ENCODE results near the gene MAD1L1. TPM values are rescaled to one million over a fixed set of nuclear protein-coding genes. Genes with fewer than 3 reads are reported as not detected.
A peak's percentile ranks its signal among the peaks of the same experiment; 100 is the strongest.

Gene MAD1L1
- total RNA-seq, 1 experiment from 2014 or later, result 43.8 TPM

DNA sequence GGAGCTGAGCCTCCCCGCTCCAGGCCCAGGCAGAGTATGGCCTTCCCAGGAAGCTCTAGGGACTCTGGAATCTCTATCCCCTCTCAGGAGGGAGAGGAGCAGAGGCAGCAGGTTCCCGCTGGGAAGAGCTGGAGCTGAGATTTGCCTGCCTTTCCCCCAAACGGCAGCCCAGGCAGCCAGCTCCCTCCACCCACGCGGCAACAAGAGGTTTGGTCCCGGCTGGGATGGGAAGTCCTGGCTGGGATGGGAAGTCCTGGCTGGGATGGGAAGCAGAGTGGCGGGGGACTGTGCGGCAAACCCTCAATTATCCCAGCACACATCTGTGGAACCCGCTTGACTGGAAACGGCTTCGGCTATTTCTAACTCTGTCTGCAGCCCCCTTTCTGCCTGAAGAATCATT lies 339.7 kb downstream of the MAD1L1 start (continued):
- TF ChIP-seq, protein P1, sequence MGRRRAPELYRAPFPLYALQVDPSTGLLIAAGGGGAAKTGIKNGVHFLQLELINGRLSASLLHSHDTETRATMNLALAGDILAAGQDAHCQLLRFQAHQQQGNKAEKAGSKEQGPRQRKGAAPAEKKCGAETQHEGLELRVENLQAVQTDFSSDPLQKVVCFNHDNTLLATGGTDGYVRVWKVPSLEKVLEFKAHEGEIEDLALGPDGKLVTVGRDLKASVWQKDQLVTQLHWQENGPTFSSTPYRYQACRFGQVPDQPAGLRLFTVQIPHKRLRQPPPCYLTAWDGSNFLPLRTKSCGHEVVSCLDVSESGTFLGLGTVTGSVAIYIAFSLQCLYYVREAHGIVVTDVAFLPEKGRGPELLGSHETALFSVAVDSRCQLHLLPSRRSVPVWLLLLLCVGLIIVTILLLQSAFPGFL (CRISPR knock-in tag; IDR thresholded peaks at IDR 0.05; ENCODE audit: borderline replicate concordance), result no peak
- TF ChIP-seq ZNF121 (CRISPR knock-in tag; IDR thresholded peaks at IDR 0.05), result no peak
- no peak for TF ChIP-seq SMAD3 (CRISPR knock-in tag; IDR thresholded peaks at IDR 0.05; ENCODE audit: borderline replicate concordance)
- no peak for TF ChIP-seq GABPB1 (CRISPR knock-in tag; IDR thresholded peaks at IDR 0.05)
- TF ChIP-seq, protein P2, sequence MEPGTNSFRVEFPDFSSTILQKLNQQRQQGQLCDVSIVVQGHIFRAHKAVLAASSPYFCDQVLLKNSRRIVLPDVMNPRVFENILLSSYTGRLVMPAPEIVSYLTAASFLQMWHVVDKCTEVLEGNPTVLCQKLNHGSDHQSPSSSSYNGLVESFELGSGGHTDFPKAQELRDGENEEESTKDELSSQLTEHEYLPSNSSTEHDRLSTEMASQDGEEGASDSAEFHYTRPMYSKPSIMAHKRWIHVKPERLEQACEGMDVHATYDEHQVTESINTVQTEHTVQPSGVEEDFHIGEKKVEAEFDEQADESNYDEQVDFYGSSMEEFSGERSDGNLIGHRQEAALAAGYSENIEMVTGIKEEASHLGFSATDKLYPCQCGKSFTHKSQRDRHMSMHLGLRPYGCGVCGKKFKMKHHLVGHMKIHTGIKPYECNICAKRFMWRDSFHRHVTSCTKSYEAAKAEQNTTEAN (CRISPR knock-in tag; IDR thresholded peaks at IDR 0.05), result no peak
- no peak for TF ChIP-seq MAX (CRISPR knock-in tag; IDR thresholded peaks at IDR 0.05)
- TF ChIP-seq, protein P3, sequence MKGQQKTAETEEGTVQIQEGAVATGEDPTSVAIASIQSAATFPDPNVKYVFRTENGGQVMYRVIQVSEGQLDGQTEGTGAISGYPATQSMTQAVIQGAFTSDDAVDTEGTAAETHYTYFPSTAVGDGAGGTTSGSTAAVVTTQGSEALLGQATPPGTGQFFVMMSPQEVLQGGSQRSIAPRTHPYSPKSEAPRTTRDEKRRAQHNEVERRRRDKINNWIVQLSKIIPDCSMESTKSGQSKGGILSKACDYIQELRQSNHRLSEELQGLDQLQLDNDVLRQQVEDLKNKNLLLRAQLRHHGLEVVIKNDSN (CRISPR knock-in tag; IDR thresholded peaks at IDR 0.05), result no peak
- no peak for TF ChIP-seq FOXK1 (CRISPR knock-in tag; IDR thresholded peaks at IDR 0.05)

GRCh38 chr7:1892011-1892965 lies 340.5 kb downstream of the MAD1L1 start:
- TF ChIP-seq, protein P4, sequence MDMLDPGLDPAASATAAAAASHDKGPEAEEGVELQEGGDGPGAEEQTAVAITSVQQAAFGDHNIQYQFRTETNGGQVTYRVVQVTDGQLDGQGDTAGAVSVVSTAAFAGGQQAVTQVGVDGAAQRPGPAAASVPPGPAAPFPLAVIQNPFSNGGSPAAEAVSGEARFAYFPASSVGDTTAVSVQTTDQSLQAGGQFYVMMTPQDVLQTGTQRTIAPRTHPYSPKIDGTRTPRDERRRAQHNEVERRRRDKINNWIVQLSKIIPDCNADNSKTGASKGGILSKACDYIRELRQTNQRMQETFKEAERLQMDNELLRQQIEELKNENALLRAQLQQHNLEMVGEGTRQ (CRISPR knock-in tag; IDR thresholded peaks at IDR 0.05), result no peak
- TF ChIP-seq ZNF263 (CRISPR knock-in tag; IDR thresholded peaks at IDR 0.05; ENCODE audit: low read depth), result no peak
- TF ChIP-seq NFE2L1 (CRISPR knock-in tag; IDR thresholded peaks at IDR 0.05), result no peak
- TF ChIP-seq FOXJ3 (CRISPR knock-in tag; IDR thresholded peaks at IDR 0.05; ENCODE audit: borderline replicate concordance), result no peak
- no peak for TF ChIP-seq NFYB (CRISPR knock-in tag; conservative IDR thresholded peaks at IDR 0.05; ENCODE audit: low read depth)
- TF ChIP-seq STAT6 (CRISPR knock-in tag; conservative IDR thresholded peaks at IDR 0.05; ENCODE audit: low read depth), result no peak
- no peak for TF ChIP-seq TCF7 (CRISPR knock-in tag; IDR thresholded peaks at IDR 0.05; ENCODE audit: low read depth)
- no peak for TF ChIP-seq PRDM15 (CRISPR knock-in tag; IDR thresholded peaks at IDR 0.05)
- TF ChIP-seq, protein P3 (CRISPR knock-in tag; IDR thresholded peaks at IDR 0.05), result no peak
- TF ChIP-seq ZBTB21 (CRISPR knock-in tag; IDR thresholded peaks at IDR 0.05; ENCODE audit: borderline replicate concordance), result no peak
- TF ChIP-seq TP53 (CRISPR knock-in tag; IDR thresholded peaks at IDR 0.05), result no peak
- Mint-ChIP-seq H3K36me3 (peaks cover 16% of the 10 kb centered on the region), H3K27me3 (ENCODE audit: low read depth) (no peaks in the 10 kb centered on the region), H3K4me1 (no peaks in the 10 kb centered on the region), H3K4me3 (no peak overlapping the region), H3K27ac (peak overlapping the region; percentile 53; the same call in 1 of the 2 replicates), H3K9me3 (peaks cover 16% of the 10 kb centered on the region)
- DNase-seq (ENCODE audit: low spot score), result no peak
- CTCF ChIA-PET, result interaction anchor here (2.8 kb wide), 1 partner anchor 9 kb away, joined by 21 read pairs; no protein-coding TSS in a partner anchor
- no peak for ATAC-seq
- POLR2A ChIA-PET, result no interaction called here
